H1 (cell line): Measurements from ENCODE around the gene RRP1. TPM values are rescaled to one million over a fixed set of nuclear protein-coding genes. Genes with fewer than 3 reads are reported as not detected.

Source experiments
- CTCF ChIA-PET: fragments of 300-600 bp; sonication (Branson Sonifier 250); formaldehyde crosslinking; loops from one replicate; lab custom pipeline; 2021; ENCODE audit not compliant: partially characterized antibody; lab: Charles Lee
- POLR2A ChIA-PET: fragments of 300-600 bp; sonication (Branson Sonifier 250); formaldehyde crosslinking; loops from one replicate; lab custom pipeline; 2021; ENCODE audit warnings: inconsistent platforms; ENCODE audit not compliant: partially characterized antibody; lab: Charles Lee
- DNase-seq, 2 experiments: peaks; one replicate each; pipeline versions ENCODE4 v3.0.0 to v3.0.0-alpha.2; 2010 to 2022; ENCODE audit warnings: low spot score in 2 of 2, low read depth in 1 of 2, mixed read lengths in 1 of 2
- FAIRE-seq: peaks from 2 replicates; lab custom pipeline; 2011; peaks lifted over from hg19 to GRCh38; lab: Jason Lieb, UNC
- H2AFZ ChIP-seq: 2 replicates; pipeline ENCODE4 v1.8.1; 2012; ENCODE audit warnings: low read length, inconsistent platforms
- H2AK5ac ChIP-seq: 2 replicates; pipeline ENCODE4 v1.6.1; 2013; ENCODE audit warnings: low read depth, low read length
- H2BK120ac ChIP-seq: replicated peaks from 2 replicates; pipeline ENCODE3; 2013; ENCODE audit warnings: low read depth, low read length, inconsistent platforms
- H2BK12ac ChIP-seq: 2 replicates; pipeline ENCODE4 v1.6.1; 2013; ENCODE audit warnings: low read depth, low read length
- H2BK15ac ChIP-seq: 2 replicates; pipeline ENCODE4 v1.6.1; 2013; ENCODE audit warnings: low read length
- H2BK20ac ChIP-seq: 2 replicates; pipeline ENCODE4 v1.6.1; 2013; ENCODE audit warnings: low read length
- H2BK5ac ChIP-seq: 2 replicates; pipeline ENCODE4 v1.6.1; 2013; ENCODE audit warnings: low read depth, low read length
- H3K14ac ChIP-seq: 2 replicates; pipeline ENCODE4 v1.6.1; 2013; ENCODE audit warnings: inconsistent platforms; ENCODE audit not compliant: insufficient read length
- H3K18ac ChIP-seq: 2 replicates; pipeline ENCODE4 v1.6.1; 2013; ENCODE audit warnings: low read length; ENCODE audit errors: extremely low read depth
- H3K23ac ChIP-seq: 2 replicates; pipeline ENCODE4 v1.6.1; 2013; ENCODE audit warnings: inconsistent platforms; ENCODE audit not compliant: insufficient read length
- H3K23me2 ChIP-seq: 2 replicates; pipeline ENCODE4 v1.6.1; 2013; ENCODE audit warnings: low read depth, low read length
- H3K27ac ChIP-seq: 2 replicates; pipeline ENCODE4 v1.6.1; 2011; ENCODE audit warnings: low read depth, low read length, inconsistent platforms
- H3K27me3 ChIP-seq, 4 experiments: replicated peaks in 1 of 4; 1 replicate in 1 of 4; 2 replicates in 3 of 4; pipeline versions ENCODE4 v1.6.1 to v1.8.1; 2011 to 2013; ENCODE audit warnings: low read length in 3 of 4, mild to moderate bottlenecking in 3 of 4, inconsistent platforms in 2 of 4, mixed read lengths in 2 of 4, moderate library complexity in 1 of 4; ENCODE audit not compliant: control insufficient read depth in 3 of 4, insufficient read depth in 3 of 4; ENCODE audit errors: extremely low read depth in 1 of 4
- H3K36me3 ChIP-seq, 4 experiments: 2 replicates each; pipeline versions ENCODE4 v1.6.1 to v1.8.1; 2011 to 2013; ENCODE audit warnings: mild to moderate bottlenecking in 4 of 4, low read length in 3 of 4, moderate library complexity in 2 of 4, control low read depth in 1 of 4, inconsistent platforms in 1 of 4; ENCODE audit not compliant: insufficient read depth in 4 of 4, control insufficient read depth in 2 of 4
- H3K4ac ChIP-seq: replicated peaks from 2 replicates; pipeline ENCODE3; 2013; ENCODE audit warnings: low read length, low read depth, mixed read lengths, inconsistent platforms; ENCODE audit not compliant: insufficient read length
- H3K4me1 ChIP-seq, 4 experiments: replicated peaks in 1 of 4; 1 replicate in 1 of 4; 2 replicates in 3 of 4; pipeline versions ENCODE4 v1.6.1 to v1.8.1; 2011 to 2013; ENCODE audit warnings: low read length in 3 of 4, inconsistent platforms in 2 of 4, mixed read lengths in 1 of 4; ENCODE audit not compliant: insufficient read depth in 4 of 4, control insufficient read depth in 3 of 4
- H3K4me2 ChIP-seq, 2 experiments: 2 replicates each; pipeline versions ENCODE4 v1.6.1 to v1.8.1; 2011 to 2013; ENCODE audit warnings: low read depth in 2 of 2, low read length in 2 of 2, control low read depth in 1 of 2, inconsistent platforms in 1 of 2, mild to moderate bottlenecking in 1 of 2; ENCODE audit not compliant: insufficient read depth in 1 of 2
- H3K4me3 ChIP-seq, 4 experiments: fragments of 200-600, 300-600 bp in 1 of 4; sonication (generic), shearing (Covaris generic), sonication (Bioruptor Twin) in 1 of 4; 2 replicates each; pipeline versions ENCODE4 v1.5.1 to v1.8.1; 2011 to 2016; ENCODE audit warnings: low read length in 4 of 4, low read depth in 3 of 4, control low read depth in 2 of 4, inconsistent platforms in 2 of 4, mild to moderate bottlenecking in 2 of 4, mixed read lengths in 1 of 4, moderate library complexity in 1 of 4; ENCODE audit not compliant: insufficient read depth in 2 of 4; ENCODE audit errors: extremely low read depth in 1 of 4
- H3K56ac ChIP-seq: replicated peaks from 2 replicates; pipeline ENCODE3; 2013; ENCODE audit warnings: low read depth, mild to moderate bottlenecking, mixed read lengths, low read length, inconsistent platforms; ENCODE audit not compliant: insufficient read length
- H3K79me1 ChIP-seq: 2 replicates; pipeline ENCODE4 v1.6.1; 2013; ENCODE audit warnings: low read depth, low read length, control low read depth
- H3K79me2 ChIP-seq, 2 experiments: 2 replicates each; pipeline versions ENCODE4 v1.6.1 to v1.8.1; 2012 to 2013; ENCODE audit warnings: low read length in 2 of 2, mild to moderate bottlenecking in 2 of 2, inconsistent platforms in 1 of 2; ENCODE audit not compliant: insufficient read depth in 2 of 2, control insufficient read depth in 1 of 2
- H3K9ac ChIP-seq, 4 experiments: replicated peaks in 1 of 4; 1 replicate in 1 of 4; 2 replicates in 3 of 4; pipeline versions ENCODE4 v1.6.1 to v1.8.1; 2011 to 2013; ENCODE audit warnings: low read depth in 3 of 4, low read length in 3 of 4, control low read depth in 2 of 4, mild to moderate bottlenecking in 2 of 4, moderate library complexity in 2 of 4, inconsistent platforms in 1 of 4; ENCODE audit errors: extremely low read depth in 1 of 4
- H3K9me3 ChIP-seq, 2 experiments: 2 replicates each; pipeline versions ENCODE4 v1.6.1 to v1.8.1; 2012 to 2013; ENCODE audit warnings: mild to moderate bottlenecking in 2 of 2, moderate library complexity in 2 of 2, control low read depth in 1 of 2, inconsistent platforms in 1 of 2, low read depth in 1 of 2, low read length in 1 of 2, mixed read lengths in 1 of 2; ENCODE audit not compliant: insufficient read depth in 2 of 2
- H4K20me1 ChIP-seq, 2 experiments: replicated peaks in 1 of 2; 2 replicates each; pipeline versions ENCODE3 to v1.8.1; 2011 to 2013; ENCODE audit warnings: inconsistent platforms in 2 of 2, low read length in 2 of 2, mild to moderate bottlenecking in 1 of 2; ENCODE audit not compliant: insufficient read depth in 2 of 2, control insufficient read depth in 1 of 2
- H4K5ac ChIP-seq: 2 replicates; pipeline ENCODE4 v1.6.1; 2013; ENCODE audit warnings: low read length, low read depth, mixed read lengths, inconsistent platforms; ENCODE audit not compliant: insufficient read length
- H4K8ac ChIP-seq: 2 replicates; pipeline ENCODE4 v1.8.0; 2013; ENCODE audit warnings: mild to moderate bottlenecking, moderate library complexity, low read length, inconsistent platforms; ENCODE audit not compliant: insufficient read depth; ENCODE audit errors: extremely low read depth
- H4K91ac ChIP-seq: replicated peaks from 2 replicates; pipeline ENCODE3; 2013; ENCODE audit warnings: low read length, mixed read lengths, inconsistent platforms; ENCODE audit not compliant: insufficient read length
- BACH1 ChIP-seq: IDR thresholded peaks from 2 replicates; pipeline ENCODE4 v1.6.1; 2012; ENCODE audit warnings: low read length, improper control_type of control experiment
- BCL11A ChIP-seq, 2 experiments: IDR thresholded peaks; one replicate each; pipeline ENCODE4 v1.6.1; 2011; ENCODE audit warnings: low read depth in 2 of 2, low read length in 2 of 2, mild to moderate bottlenecking in 2 of 2
- EGR1 ChIP-seq: IDR thresholded peaks from 2 replicates; pipeline ENCODE4 v1.6.1; 2011; ENCODE audit warnings: low read depth, low read length, borderline replicate concordance
- MAFK ChIP-seq: IDR thresholded peaks from 2 replicates; pipeline ENCODE4 v1.6.1; 2012; ENCODE audit warnings: low read depth, mild to moderate bottlenecking, improper control_type of control experiment, low read length
- POU5F1 ChIP-seq: IDR thresholded peaks from 2 replicates; pipeline ENCODE4 v1.6.1; 2011; ENCODE audit warnings: low read depth, mild to moderate bottlenecking, low read length, moderate library complexity
- SAP30 ChIP-seq: fragments of 300-600 bp; sonication (generic); IDR thresholded peaks from 2 replicates; pipeline ENCODE4 v1.7.1; 2012; ENCODE audit warnings: low read length, moderate library complexity, mild to moderate bottlenecking, inconsistent platforms; ENCODE audit not compliant: insufficient read depth, insufficient replicate concordance
- SIRT6 ChIP-seq: IDR thresholded peaks from one replicate; pipeline ENCODE4 v1.7.1; 2012; ENCODE audit warnings: low read length, inconsistent platforms
- SIX5 ChIP-seq: IDR thresholded peaks from 2 replicates; pipeline ENCODE4 v1.6.1; 2011; ENCODE audit warnings: mild to moderate bottlenecking, low read depth, low read length
- SUZ12 ChIP-seq: fragments of 200-600 bp; sonication (generic); IDR thresholded peaks from 2 replicates; pipeline ENCODE4 v1.6.1; 2012; ENCODE audit warnings: mild to moderate bottlenecking, inconsistent platforms, low read length, moderate library complexity, mixed read lengths
- TAF1 ChIP-seq: IDR thresholded peaks from 2 replicates; pipeline ENCODE4 v1.6.1; 2011; ENCODE audit warnings: mild to moderate bottlenecking, low read depth, low read length
- WGBS, 2 experiments: shearing (Covaris generic) in 1 of 2; methylation state at CpG; one replicate each; pipeline versions ENCODE4 v1.1.6 to v1.1.7; 2013 to 2015; ENCODE audit warnings: low lambda C conversion rate in 2 of 2, mixed read lengths in 2 of 2, inconsistent platforms in 1 of 2, low coverage in 1 of 2, missing lambda C conversion rate in 1 of 2; ENCODE audit not compliant: insufficient replicate concordance in 2 of 2, insufficient coverage in 1 of 2, insufficient read length in 1 of 2; ENCODE audit errors: extremely low coverage in 1 of 2, missing lambda C conversion rate in 1 of 2; 5-methylcytosine and 5-hydroxymethylcytosine counted together
- polyA plus RNA-seq, 7 experiments: library from polyadenylated mRNA; depleted of rRNA in 3 of 7; stranded (reverse) in 5 of 7; unstranded in 2 of 7; fragments of >200 nt in 5 of 7; fragments of 200-250 nt in 2 of 7; gene quantifications; 1 replicate in 5 of 7; 2 replicates in 1 of 7; 4 replicates in 1 of 7; pipeline versions ENCODE4 v1.2.1 to v1.2.3, GENCODE V29; 2011 to 2013; ENCODE audit warnings: missing spikeins in 2 of 7, mixed read lengths in 2 of 7
- total RNA-seq: library from RNA; stranded (reverse); fragmentation: NEBNext Ultra II Directional; extraction: Animal tissue kit (Norgen Biotek cat#: 25700); gene quantifications from 2 replicates; pipeline ENCODE4 v1.2.1, GENCODE V29; 2021

RRP1 gene
- total and polyA plus RNA-seq, 2 of the 8 experiments (the other 6 are each of a cell fraction or from before 2014, with no cell fraction given) = 11.6 to 55.2 TPM

DNA sequence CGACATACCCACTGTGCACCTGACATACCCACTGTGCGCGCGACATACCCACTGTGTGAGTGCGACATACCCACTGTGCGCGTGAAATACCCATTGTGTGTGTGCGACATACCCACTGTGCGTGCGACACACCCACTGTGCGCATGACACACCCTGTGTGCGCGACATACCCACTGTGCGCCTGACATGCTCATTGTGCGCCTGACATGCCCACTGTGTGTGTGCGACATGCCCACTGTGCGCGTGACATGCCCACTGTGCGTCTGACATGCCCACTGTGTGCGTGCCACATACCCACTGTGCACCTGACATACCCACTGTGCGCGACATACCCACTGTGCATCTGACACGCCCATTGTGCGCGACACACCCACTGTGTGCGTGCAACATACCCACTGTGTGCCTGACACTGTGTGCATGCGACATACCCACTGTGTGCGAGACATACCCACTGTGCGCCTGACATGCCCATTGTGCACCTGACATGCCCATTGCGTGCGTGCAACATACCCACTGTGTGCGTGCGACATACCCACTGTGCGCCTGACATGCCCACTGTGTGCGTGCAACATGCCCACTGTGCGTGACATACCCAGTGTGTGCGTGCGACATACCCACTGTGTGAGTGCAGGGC, 2.5 kb upstream of the RRP1 start:
- H3K4ac ChIP-seq = no peak overlapping the region
- no peak overlapping the region for H2BK120ac ChIP-seq
- peak overlapping the region; percentile 94 for H2BK12ac ChIP-seq
- H3K27me3 ChIP-seq = no peaks in the 10 kb centered on the region; a peak in 1 of 7 replicates
- H4K91ac ChIP-seq = peak overlapping the region; percentile 84
- H3K18ac ChIP-seq = no peak overlapping the region
- ChIA-PET POLR2A (no interaction called here), CTCF (no interaction called here)
- peaks cover 5% of the 10 kb centered on the region; the same call in 1 of the 2 replicates for H3K23me2 ChIP-seq
- H2BK15ac ChIP-seq = peak overlapping the region; percentile 89; the same call in 1 of the 2 replicates
- H2AFZ ChIP-seq = no peak overlapping the region
- peak overlapping the region; percentile 88 for H2AK5ac ChIP-seq
- no peak overlapping the region for H3K4me3 ChIP-seq
- no peak overlapping the region for H3K23ac ChIP-seq
- H4K20me1 ChIP-seq = peaks cover 0 to 10% of the 10 kb centered on the region in 2 experiments
- FAIRE-seq = no peak
- no peak for TF ChIP-seq BCL11A (IDR thresholded peaks at IDR 0.05; ENCODE audit: low read depth in 2 of 2, low read length in 2 of 2)
- TF ChIP-seq SUZ12 = no peak
- no peak for TF ChIP-seq SIRT6
- no peak for TF ChIP-seq SIX5
- TF ChIP-seq MAFK = no peak
- no peak for TF ChIP-seq SAP30
- no peak for TF ChIP-seq EGR1
- TF ChIP-seq TAF1 = no peak
- TF ChIP-seq POU5F1 = no peak
- TF ChIP-seq BACH1 = no peak
- no peak overlapping the region for H3K14ac ChIP-seq
- no peak overlapping the region for H2BK20ac ChIP-seq
- no peak overlapping the region for H4K5ac ChIP-seq
- H3K79me2 ChIP-seq = peaks cover 11 to 21% of the 10 kb centered on the region in 2 experiments
- H4K8ac ChIP-seq = no peak overlapping the region
- 95% methylated on average over 38 of the region's 38 CpGs; no CpG with 5 or more reads in 1 of the 2 experiments for WGBS, 2 experiments
- no peak overlapping the region for H3K27ac ChIP-seq
- H3K56ac ChIP-seq = no peak overlapping the region
- H3K9ac ChIP-seq = no peak overlapping the region
- H3K4me2 ChIP-seq = no peak overlapping the region
- peaks cover 3 to 11% (median 9%) of the 10 kb centered on the region in 4 experiments; a peak in 6 of 8 replicates for H3K36me3 ChIP-seq
- H2BK5ac ChIP-seq = peak overlapping the region; percentile 54; the same call in 1 of the 2 replicates
- DNase-seq = no peak
- peaks cover 0 to 12% (median 3%) of the 10 kb centered on the region in 4 experiments; a peak in 4 of 7 replicates for H3K4me1 ChIP-seq
- peaks cover 10% of the 10 kb centered on the region; the same call in 1 of the 2 replicates for H3K79me1 ChIP-seq
- H3K9me3 ChIP-seq = no peaks in the 10 kb centered on the region
